Suprapubic skin (tissue), 4 donors: ENCODE results near the gene PTH2R. TPM values are rescaled to one million over a fixed set of nuclear protein-coding genes. Genes with fewer than 3 reads are reported as not detected.

ENCODE experiments used
- DNase-seq, 2 donors: peaks; one replicate each; pipeline ENCODE4 v3.0.0-alpha.2; 2019; ENCODE audit warnings: low spot score in 2 of 2
- H3K27ac ChIP-seq: fragments of 200-600 bp; sonication (generic); one replicate; pipeline ENCODE4 v1.5.1; 2019
- H3K27me3 ChIP-seq: fragments of 200-600 bp; sonication (generic); one replicate; pipeline ENCODE4 v1.5.1; 2019
- H3K36me3 ChIP-seq: fragments of 200-600 bp; sonication (generic); one replicate; pipeline ENCODE4 v1.5.1; 2019
- H3K4me1 ChIP-seq: fragments of 200-600 bp; sonication (generic); one replicate; pipeline ENCODE4 v1.5.1; 2019
- H3K4me3 ChIP-seq: fragments of 200-600 bp; sonication (generic); one replicate; pipeline ENCODE4 v1.5.1; 2019; ENCODE audit warnings: mild to moderate bottlenecking
- H3K9me3 ChIP-seq: fragments of 200-600 bp; sonication (generic); one replicate; pipeline ENCODE4 v1.5.1; 2019
- CTCF ChIP-seq, 2 donors: fragments of 200-600 bp in 1 of 2; fragments of 450-650 bp in 1 of 2; sonication (generic) in 1 of 2; IDR thresholded peaks; one replicate each; pipeline ENCODE4 v1.5.1; 2016 to 2019; ENCODE audit warnings: antibody characterized with exemption in 2 of 2, mild to moderate bottlenecking in 1 of 2, moderate library complexity in 1 of 2
- EP300 ChIP-seq: sonication (generic); formaldehyde crosslinking; IDR thresholded peaks from one replicate; pipeline ENCODE4 v1.6.1; 2017; ENCODE audit warnings: antibody characterized with exemption
- POLR2A ChIP-seq, 2 donors: fragments of 450-650 bp; IDR thresholded peaks; one replicate each; pipeline ENCODE4 v1.6.1; 2017; ENCODE audit warnings: antibody characterized with exemption in 2 of 2, mild to moderate bottlenecking in 2 of 2, moderate library complexity in 2 of 2
- POLR2AphosphoS5 ChIP-seq, 3 donors: sonication (generic); formaldehyde crosslinking; IDR thresholded peaks; one replicate each; pipeline ENCODE4 v1.6.1; 2017; ENCODE audit warnings: antibody characterized with exemption in 3 of 3
- WGBS: methylation state at CpG from one replicate; pipeline ENCODE4 v1.1.5; 2018; 5-methylcytosine and 5-hydroxymethylcytosine counted together
- total RNA-seq, 4 donors: library from RNA; depleted of rRNA; stranded (reverse); fragments of >200 nt; gene quantifications; one replicate each; pipeline ENCODE4 v1.1.0, GENCODE V29; 2016

PTH2R gene
- total RNA-seq, 4 donors from 2014 or later: 0.56 TPM; not detected in 3

DNA sequence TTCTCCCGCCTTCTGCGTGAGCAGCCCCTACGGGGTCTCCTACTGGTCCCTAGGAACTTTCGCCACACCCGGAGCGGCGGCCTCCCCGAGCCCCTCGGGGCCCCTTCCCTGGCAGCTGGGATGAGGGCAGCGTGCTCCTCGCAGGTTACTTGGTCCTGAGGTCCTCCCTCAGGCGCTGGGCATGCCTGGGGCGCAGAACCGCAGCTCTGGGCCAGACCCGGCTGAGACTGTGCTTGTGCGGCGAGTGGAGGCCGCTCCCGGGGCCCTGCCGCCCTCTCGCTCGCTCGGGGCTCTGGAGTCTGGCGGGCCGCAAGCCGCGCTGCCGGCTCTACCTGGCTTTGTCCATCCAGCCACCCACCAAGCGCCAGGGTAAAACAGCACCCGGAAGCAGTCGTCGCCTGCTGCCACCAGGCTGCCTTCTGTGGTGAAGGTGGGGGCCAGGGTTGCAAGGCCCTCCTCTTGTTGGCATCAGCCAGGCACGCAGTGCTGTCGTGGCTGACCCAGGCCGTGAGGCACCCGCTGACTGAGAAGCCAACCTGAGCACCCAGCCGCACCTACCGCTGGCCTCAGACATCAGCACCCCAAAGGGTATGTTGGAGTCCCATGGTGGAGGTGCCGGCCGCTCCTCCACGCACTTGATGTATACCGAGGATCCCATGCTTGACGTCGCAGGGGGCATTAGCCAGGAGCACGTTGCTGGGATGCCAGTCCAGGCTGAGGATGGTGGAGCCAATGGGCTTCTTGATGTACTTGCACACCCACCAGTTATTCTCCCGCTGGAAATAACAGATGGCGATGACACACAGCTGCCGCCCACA lies 46.1 kb upstream of the PTH2R start:
- H3K27me3 ChIP-seq: no peaks in the 10 kb centered on the region
- no peaks in the 10 kb centered on the region for H3K4me1 ChIP-seq
- H3K4me3 ChIP-seq: no peak overlapping the region
- peaks cover 1% of the 10 kb centered on the region for H3K36me3 ChIP-seq
- TF ChIP-seq EP300 (no peak), CTCF (IDR thresholded peaks at IDR 0.05) (no peak), POLR2AphosphoS5 (IDR thresholded peaks at IDR 0.05) (no peak), POLR2A (IDR thresholded peaks at IDR 0.05) (no peak)
- H3K27ac ChIP-seq: no peak overlapping the region
- WGBS: 93% methylated on average over 21 of the region's 48 CpGs
- H3K9me3 ChIP-seq: no peaks in the 10 kb centered on the region
- no peak for DNase-seq

DNA sequence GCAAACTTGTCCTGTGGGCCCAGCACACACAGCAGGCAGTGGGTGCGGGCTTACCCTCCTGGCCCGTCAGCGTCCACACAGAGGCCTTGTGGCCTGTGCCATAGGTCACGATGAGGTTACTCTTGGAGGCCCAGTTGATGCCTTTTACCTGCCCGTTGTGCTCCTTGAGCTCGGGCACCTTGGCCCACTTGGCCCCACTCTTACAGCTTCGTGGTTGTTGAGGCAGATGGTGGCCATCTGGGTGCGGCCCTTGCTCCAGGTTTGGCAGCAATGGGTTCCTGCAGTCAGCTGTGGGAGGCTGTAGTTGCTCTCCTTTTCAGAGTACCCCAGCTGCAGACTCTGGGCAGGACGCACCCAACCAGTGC lies 45.5 kb upstream of the PTH2R start:
- Histone ChIP-seq H3K36me3 (no peaks in the 10 kb centered on the region), H3K4me1 (no peaks in the 10 kb centered on the region), H3K4me3 (no peak overlapping the region), H3K9me3 (no peaks in the 10 kb centered on the region), H3K27me3 (no peaks in the 10 kb centered on the region), H3K27ac (no peak overlapping the region)
- TF ChIP-seq EP300 (no peak), POLR2A (IDR thresholded peaks at IDR 0.05) (no peak), CTCF (IDR thresholded peaks at IDR 0.05) (no peak), POLR2AphosphoS5 (IDR thresholded peaks at IDR 0.05) (no peak)
- no peak for DNase-seq
- WGBS: 91% methylated on average over 6 of the region's 9 CpGs

GRCh38 chr2:208363485-208363884 lies 43.1 kb upstream of the PTH2R start:
- no peaks in the 10 kb centered on the region for H3K4me1 ChIP-seq

GRCh38 chr2:208366215-208367127 lies 40.1 kb upstream of the PTH2R start:
- no peaks in the 10 kb centered on the region for H3K36me3 ChIP-seq
- no peak overlapping the region for H3K4me3 ChIP-seq
- 76% methylated on average over 4 of the region's 4 CpGs for WGBS
- H3K9me3 ChIP-seq: no peaks in the 10 kb centered on the region
- TF ChIP-seq CTCF (IDR thresholded peaks at IDR 0.05): no peak
- TF ChIP-seq POLR2A (IDR thresholded peaks at IDR 0.05): no peak
- TF ChIP-seq EP300: no peak
- TF ChIP-seq POLR2AphosphoS5 (IDR thresholded peaks at IDR 0.05): no peak
- no peaks in the 10 kb centered on the region for H3K27me3 ChIP-seq
- H3K27ac ChIP-seq: no peak overlapping the region
- H3K4me1 ChIP-seq: no peaks in the 10 kb centered on the region
- DNase-seq: no peak

More at GRCh38 chr2:208363485-208363884, 43.1 kb upstream of the PTH2R start:
- no peaks in the 10 kb centered on the region for H3K27me3 ChIP-seq
- WGBS: 49% methylated on average over 2 of the region's 2 CpGs
- H3K27ac ChIP-seq: no peak overlapping the region
- DNase-seq: no peak
- TF ChIP-seq CTCF (IDR thresholded peaks at IDR 0.05): no peak
- TF ChIP-seq POLR2AphosphoS5 (IDR thresholded peaks at IDR 0.05): no peak
- no peak for TF ChIP-seq POLR2A (IDR thresholded peaks at IDR 0.05)
- TF ChIP-seq EP300: no peak
- H3K36me3 ChIP-seq: no peaks in the 10 kb centered on the region
- no peaks in the 10 kb centered on the region for H3K9me3 ChIP-seq
- no peak overlapping the region for H3K4me3 ChIP-seq

- DNase-seq: no peak
- Histone ChIP-seq H3K4me3 (no peak overlapping the region), H3K4me1 (no peaks in the 10 kb centered on the region), H3K27ac (no peak overlapping the region), H3K27me3 (no peaks in the 10 kb centered on the region), H3K9me3 (no peaks in the 10 kb centered on the region), H3K36me3 (no peaks in the 10 kb centered on the region)
- 90% methylated on average over 2 of the region's 2 CpGs for WGBS
- no peak for TF ChIP-seq POLR2A (IDR thresholded peaks at IDR 0.05)
These were observed 37.5 kb upstream of the PTH2R start for GRCh38 chr2:208369091-208369490.
